NCI-H82 treated with DMSO at 0.1 percent for 48 hours (cell line): ENCODE data around the gene CDC14A.
A peak's percentile ranks its signal among the peaks of the same experiment; 100 is the strongest.

Experiments used
- DNase-seq: peaks from one replicate; lab custom pipeline; 2025; ENCODE audit not compliant: unreplicated experiment; lab: John Stamatoyannopoulos, UW

CDC14A gene

GRCh38 chr1:100530880-100531487 lies 178.7 kb downstream of the CDC14A start:
- no peak for DNase-seq

DNA sequence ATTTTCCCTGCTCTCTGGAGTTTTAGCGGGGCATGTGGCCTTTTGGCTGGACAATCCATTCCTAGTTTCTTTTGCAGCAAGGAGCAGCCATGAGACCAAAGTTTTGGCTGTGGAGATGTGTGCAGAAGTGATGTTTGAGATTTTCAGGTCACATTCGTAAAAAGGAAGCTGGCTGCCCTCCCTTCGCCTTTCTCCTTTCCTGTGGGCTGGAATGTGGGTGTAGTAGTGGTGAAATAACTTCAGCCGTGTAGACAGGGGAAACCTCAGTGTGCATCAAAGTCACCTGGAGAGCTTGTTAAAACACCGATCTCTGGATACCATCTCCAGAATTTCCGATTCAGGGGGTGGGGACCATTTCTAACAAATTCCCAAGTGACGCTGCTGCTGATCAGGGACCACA lies 180.3 kb downstream of the CDC14A start:
- DNase-seq = no peak

DNA sequence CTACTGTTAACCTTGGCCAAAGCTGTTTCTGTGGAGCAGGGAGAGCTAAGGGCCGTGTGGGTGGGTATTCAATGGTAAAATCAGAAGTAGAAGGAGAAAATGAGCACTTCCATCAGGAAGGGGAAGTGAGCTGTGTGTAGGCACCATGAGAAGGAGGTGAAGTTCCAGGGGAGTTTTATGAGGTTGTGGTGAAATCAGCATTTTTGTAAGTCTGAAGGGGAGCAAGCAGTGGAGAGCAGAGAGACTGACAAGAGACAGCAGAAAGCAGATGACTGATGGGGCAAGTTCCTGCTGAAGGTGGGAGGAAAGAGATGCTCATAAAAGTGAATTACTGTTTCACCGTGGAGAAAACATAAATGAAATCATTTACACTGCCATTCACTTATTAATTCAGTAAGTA lies 183.0 kb downstream of the CDC14A start:
- no peak for DNase-seq

DNA sequence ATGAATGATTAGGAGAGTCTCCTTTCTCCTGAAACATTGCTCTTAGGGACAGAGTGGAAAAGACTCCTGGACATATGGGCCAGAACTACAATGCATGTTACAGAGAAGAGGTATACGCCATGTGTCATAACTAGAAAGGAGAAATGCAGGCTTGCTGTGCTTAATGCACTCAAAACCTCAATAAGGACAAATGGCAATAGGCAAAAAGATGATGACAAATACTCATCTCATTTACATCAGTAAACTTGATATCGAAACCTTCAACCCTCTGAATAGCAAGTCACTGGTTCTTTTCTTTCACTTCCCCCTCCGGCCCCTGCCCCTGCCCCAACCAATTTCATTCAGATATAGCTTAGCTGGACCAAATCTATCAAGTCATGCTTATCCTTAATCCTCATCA lies 183.7 kb downstream of the CDC14A start:
- no peak for DNase-seq

- no peak for DNase-seq
Observed at GRCh38 chr1:100538913-100539835, 186.9 kb downstream of the CDC14A start.

GRCh38 chr1:100539836-100540536 lies 187.7 kb downstream of the CDC14A start:
- no peak for DNase-seq

DNA sequence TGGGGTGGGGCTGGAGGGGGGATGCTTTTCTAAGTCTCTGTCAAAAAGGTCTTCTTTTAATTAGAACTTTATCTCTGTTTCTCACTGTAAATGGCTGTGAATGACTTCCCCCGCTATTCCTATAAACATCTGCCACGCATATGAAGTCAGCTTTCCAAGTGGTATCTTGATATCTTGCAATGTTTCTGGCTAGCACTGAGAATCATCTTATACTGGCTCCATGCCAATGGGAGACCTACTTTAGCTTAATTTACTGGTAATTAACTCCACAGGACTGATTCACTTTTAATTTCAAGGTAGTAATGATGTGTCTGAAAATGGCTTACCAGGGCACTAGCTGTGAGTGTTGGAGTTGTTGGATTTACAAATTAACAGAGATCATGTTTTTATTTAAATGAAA lies 190.0 kb downstream of the CDC14A start:
- no peak for DNase-seq

DNA sequence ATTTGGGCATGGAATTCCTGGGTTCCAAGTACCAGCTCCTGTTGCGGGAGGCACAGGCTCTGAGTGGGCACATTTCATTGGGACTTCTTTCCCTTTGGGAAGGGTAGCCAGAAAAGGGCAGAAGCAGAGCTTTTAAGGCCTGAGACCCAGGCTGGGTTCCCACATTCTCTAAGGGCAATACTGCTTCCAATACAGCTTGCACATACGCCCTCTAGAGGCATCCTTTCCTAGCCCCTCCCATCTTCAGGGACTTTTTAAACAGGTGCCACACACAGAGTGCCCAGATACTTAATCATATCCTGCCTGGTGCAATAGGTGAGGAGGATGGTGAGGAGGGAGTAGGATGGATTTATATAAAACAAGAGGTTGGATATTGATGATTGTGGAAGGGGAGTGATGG lies 191.3 kb downstream of the CDC14A start:
- no peak for DNase-seq

DNA sequence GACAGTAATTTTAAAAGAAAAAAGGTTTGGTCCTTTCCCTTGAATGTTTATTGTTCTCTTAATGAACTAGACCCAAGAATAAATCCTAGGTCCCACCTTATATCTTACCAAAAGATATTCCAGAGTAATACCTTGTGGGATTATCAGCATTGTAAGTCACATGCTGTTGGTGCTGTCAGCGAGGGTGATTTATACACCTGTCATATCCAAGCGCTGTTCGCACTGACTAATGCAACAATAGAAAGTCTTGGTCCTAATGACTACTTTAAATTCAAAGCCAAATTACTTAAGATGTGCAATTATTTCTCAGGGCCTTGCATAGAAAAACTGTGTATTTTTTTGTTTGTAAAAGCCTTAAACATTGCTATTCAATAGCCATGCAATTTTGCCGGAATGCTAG lies 192.5 kb downstream of the CDC14A start:
- no peak for DNase-seq

GRCh38 chr1:100545855-100546254 lies 193.5 kb downstream of the CDC14A start:
- DNase-seq = no peak

GRCh38 chr1:100552031-100552430 lies 199.7 kb downstream of the CDC14A start:
- DNase-seq = no peak

GRCh38 chr1:100552922-100553321 lies 200.6 kb downstream of the CDC14A start:
- DNase-seq = no peak

- DNase-seq = no peak
Observed at GRCh38 chr1:100556181-100556580, 203.9 kb downstream of the CDC14A start.

GRCh38 chr1:100556925-100557605 lies 204.8 kb downstream of the CDC14A start:
- no peak for DNase-seq

DNA sequence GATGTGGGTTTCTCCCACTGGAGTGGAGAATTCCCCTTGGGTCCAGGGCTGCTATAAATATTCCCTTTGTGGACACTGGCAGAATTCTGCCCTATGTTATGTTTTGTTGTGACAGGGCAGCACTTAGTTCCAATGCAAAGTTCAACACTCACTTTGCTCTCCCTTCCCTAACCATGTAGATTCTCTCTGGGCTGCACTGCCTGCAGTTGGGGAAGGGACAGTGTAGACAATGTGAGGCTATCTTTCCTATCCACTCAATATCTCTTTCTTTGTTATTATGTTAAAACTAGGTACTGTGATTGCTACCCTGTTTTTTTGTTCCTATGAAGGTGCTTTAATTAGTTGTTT lies 205.3 kb downstream of the CDC14A start:
- DNase-seq = no peak

DNA sequence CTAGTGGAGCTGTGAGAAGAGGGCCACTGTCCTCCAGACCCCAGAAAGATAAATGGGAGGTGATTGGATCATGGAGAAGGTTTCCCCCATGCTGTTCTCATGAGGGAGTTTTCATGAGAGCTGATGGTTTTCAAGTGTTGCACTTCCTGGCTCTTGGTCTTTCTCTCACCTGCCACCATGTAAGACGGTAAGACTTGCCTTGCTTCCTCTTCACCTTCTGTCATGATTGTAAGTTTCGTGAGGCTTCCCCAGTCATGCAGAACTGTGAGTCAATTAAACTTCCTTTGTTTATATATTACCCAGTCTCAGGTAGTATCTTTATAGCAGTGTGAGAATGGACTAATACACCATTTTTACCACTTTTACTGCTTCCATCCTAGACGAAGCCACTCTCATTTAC lies 213.2 kb downstream of the CDC14A start:
- DNase-seq = no peak

GRCh38 chr1:100565937-100566699 lies 213.8 kb downstream of the CDC14A start:
- peak; percentile 51 for DNase-seq

GRCh38 chr1:100567062-100567461 lies 214.8 kb downstream of the CDC14A start:
- DNase-seq = no peak
